ENCODE results near the gene DAB1. TPM values are rescaled to one million over a fixed set of nuclear protein-coding genes. Genes with fewer than 3 reads are reported as not detected.

The DAB1 gene
- total and polyA plus RNA-seq, 10 of the 15 experiments (the other 5 are each of a cell fraction or from before 2014, with no cell fraction given), result 0.02 to 0.10 (median 0.03) TPM; not detected in 5

GRCh38 chr1:57160594-57160993, 263.3 kb downstream of the DAB1 start:
- no peaks in the 10 kb centered on the region for H3K27me3 ChIP-seq (replicated peaks in 1 of 2; ENCODE audit: control insufficient read depth in 2 of 2, insufficient read depth in 2 of 2, low read length in 1 of 2)
- H3K9ac ChIP-seq (ENCODE audit: control insufficient read depth, insufficient read depth, low read length), result no peak overlapping the region
- ChIA-PET POLR2A (no interaction called here), SMC1A (ENCODE audit: uncharacterized antibody, unreplicated experiment) (no interaction called here), RAD21 (ENCODE audit: unreplicated experiment) (no interaction called here), CTCF (no interaction called here)
- 35% methylated on average over 4 of the region's 4 CpGs for WGBS (ENCODE audit: insufficient coverage, insufficient replicate concordance, low lambda C conversion rate, missing lambda C conversion rate)
- no peak for TF ChIP-seq MEF2A (IDR thresholded peaks at IDR 0.05; ENCODE audit: insufficient read depth, low read depth, low read length)
- TF ChIP-seq POLR2AphosphoS5 (IDR thresholded peaks at IDR 0.05; ENCODE audit: low read length), result no peak
- TF ChIP-seq USF2 (IDR thresholded peaks at IDR 0.05; ENCODE audit: borderline replicate concordance, low read depth, low read length), result no peak
- no peak for TF ChIP-seq ELK1 (IDR thresholded peaks at IDR 0.05; ENCODE audit: low read depth, low read length)
- TF ChIP-seq YY1 (IDR thresholded peaks at IDR 0.05; ENCODE audit: low read depth, low read length), result no peak
- no peak for TF ChIP-seq EED (IDR thresholded peaks at IDR 0.05; ENCODE audit: low read depth)
- no peak for TF ChIP-seq YBX1 (IDR thresholded peaks at IDR 0.05)
- TF ChIP-seq ZBTB40 (IDR thresholded peaks at IDR 0.05; ENCODE audit: borderline replicate concordance), result no peak
- TF ChIP-seq RCOR1 (conservative IDR thresholded peaks at IDR 0.05; ENCODE audit: low read depth, low read length), result no peak
- H3K36me3 ChIP-seq (ENCODE audit: control insufficient read depth in 2 of 2, insufficient read depth in 2 of 2, low read length in 1 of 2), result no peaks in the 10 kb centered on the region
- no peaks in the 10 kb centered on the region for H3K9me3 ChIP-seq (replicated peaks; ENCODE audit: control insufficient read depth, insufficient read depth, low read length)
- H3K4me2 ChIP-seq (ENCODE audit: control insufficient read depth, insufficient read depth), result no peak overlapping the region
- no peaks in the 10 kb centered on the region for H4K20me1 ChIP-seq (ENCODE audit: control insufficient read depth, insufficient read depth)
- H3K27ac ChIP-seq (ENCODE audit: control insufficient read depth, insufficient read depth), result no peak overlapping the region
- no peaks in the 10 kb centered on the region for H3K79me2 ChIP-seq (ENCODE audit: control insufficient read depth, insufficient read depth, low read length)
- BruUV-seq (replicated peaks), result no TSS peak
- no peak overlapping the region for H2AFZ ChIP-seq (ENCODE audit: control insufficient read depth, low read depth, low read length)
- ATAC-seq, result no peak
- in situ Hi-C loops (cut with MboI) (no loop called here), intact Hi-C loops (cut with micrococcal nuclease; ENCODE audit: unreplicated experiment) (no loop called here)
- no peak overlapping the region for H3K4me3 ChIP-seq
- FAIRE-seq, result no peak
- no peak for DNase-seq (ENCODE audit: low read depth, low spot score)
- no peaks in the 10 kb centered on the region for H3K4me1 ChIP-seq (ENCODE audit: control insufficient read depth, insufficient read depth, low read length)
